ENCODE measurements around the gene ZNF580.

The ZNF580 gene

DNA sequence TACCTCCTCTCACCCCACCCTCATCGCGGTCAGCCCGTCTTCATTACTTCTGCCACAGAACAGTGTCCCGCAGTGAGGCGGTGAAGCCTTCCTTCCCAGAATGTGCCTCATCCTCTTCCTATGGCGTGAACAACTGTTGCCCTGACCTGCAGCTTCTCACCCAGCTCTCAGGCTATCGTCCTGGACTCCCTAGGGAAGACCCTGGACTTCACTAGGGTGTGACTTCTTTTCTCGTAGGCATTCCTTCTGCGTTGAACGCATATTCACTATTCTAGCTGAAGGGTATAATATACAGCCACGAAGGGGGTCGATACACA is 34.4 kb upstream of the ZNF580 start:
- no peak for DNase-seq (ENCODE audit: low spot score)

DNA sequence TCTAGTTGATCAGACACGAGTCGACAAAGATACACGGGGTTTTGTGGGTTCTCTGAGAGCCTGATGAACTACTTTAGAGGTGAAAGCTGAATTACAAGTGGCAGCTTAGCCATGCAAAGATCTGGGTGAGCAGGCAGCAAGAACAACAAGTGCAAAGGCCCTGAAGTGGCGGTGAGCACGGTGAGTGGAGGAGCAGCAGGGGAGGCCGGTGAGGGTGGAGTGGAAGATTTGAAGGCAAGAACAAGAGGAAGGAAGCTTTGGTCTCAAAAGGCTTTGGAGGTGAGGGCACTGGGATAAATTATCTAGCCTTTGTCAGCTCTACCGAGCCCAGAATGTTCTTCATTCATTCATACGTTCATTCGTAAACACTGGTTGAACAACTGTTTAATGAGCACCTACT is 34.0 kb upstream of the ZNF580 start:
- no peak for DNase-seq (ENCODE audit: low spot score)

DNA sequence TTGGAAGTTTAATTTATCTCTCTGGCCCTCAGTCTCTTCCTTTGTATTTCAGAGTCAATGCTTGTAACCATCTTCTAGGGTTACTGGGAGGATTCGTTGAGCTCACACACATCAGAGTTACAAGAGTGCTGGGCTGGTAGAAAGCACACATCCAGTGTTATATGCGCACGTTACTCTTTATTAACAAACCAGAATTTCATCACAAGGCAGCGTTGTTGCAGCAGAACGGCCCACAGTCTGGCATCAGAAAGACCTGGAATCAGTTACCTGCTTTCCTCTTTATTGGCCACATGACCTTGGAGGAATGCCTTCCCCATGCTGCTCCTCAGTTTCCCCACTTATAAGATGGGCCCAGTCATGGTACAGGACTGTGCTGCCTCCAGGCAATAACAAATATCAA is 31.5 kb upstream of the ZNF580 start:
- DNase-seq (ENCODE audit: low spot score): no peak

DNA sequence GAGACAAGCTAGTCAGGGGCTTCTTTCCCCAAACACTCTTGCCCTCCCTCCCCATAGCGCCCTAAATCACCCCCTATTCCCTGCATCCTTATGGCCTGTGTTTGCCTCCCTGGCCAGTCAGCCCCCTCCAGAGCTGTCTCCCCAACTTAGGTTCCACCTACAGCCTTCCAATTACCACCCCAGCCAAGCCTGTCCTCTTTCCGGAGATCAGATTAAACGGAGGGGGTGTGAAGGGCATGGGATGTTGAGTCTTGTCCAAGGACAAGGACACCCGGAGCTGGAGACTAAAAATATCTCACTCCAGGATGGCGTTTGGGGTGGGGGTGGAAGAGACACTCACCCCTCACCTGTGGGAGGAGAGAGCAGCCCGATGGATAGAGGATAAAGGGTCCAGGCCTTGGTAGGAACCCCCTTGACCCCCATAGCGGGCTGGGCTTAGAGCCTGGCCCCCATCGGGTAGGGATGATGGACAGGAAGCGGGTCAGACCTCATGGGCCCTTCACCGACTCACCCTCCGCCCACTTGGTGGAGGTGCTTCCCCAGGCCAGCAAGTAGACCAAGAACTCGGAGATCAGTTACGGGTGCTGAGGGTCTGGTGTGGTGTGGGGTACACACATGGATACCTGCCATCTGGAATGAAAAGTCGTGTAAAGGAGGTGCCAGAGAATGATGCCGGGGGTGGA is 29.4 kb upstream of the ZNF580 start:
- DNase-seq (ENCODE audit: low spot score): no peak

- no peak for DNase-seq (ENCODE audit: low spot score)
Measured at GRCh38 chr19:55611983-55612645, 28.7 kb upstream of the ZNF580 start.

- DNase-seq (ENCODE audit: low spot score): no peak
Measured at GRCh38 chr19:55613396-55613795, 27.4 kb upstream of the ZNF580 start.

DNA sequence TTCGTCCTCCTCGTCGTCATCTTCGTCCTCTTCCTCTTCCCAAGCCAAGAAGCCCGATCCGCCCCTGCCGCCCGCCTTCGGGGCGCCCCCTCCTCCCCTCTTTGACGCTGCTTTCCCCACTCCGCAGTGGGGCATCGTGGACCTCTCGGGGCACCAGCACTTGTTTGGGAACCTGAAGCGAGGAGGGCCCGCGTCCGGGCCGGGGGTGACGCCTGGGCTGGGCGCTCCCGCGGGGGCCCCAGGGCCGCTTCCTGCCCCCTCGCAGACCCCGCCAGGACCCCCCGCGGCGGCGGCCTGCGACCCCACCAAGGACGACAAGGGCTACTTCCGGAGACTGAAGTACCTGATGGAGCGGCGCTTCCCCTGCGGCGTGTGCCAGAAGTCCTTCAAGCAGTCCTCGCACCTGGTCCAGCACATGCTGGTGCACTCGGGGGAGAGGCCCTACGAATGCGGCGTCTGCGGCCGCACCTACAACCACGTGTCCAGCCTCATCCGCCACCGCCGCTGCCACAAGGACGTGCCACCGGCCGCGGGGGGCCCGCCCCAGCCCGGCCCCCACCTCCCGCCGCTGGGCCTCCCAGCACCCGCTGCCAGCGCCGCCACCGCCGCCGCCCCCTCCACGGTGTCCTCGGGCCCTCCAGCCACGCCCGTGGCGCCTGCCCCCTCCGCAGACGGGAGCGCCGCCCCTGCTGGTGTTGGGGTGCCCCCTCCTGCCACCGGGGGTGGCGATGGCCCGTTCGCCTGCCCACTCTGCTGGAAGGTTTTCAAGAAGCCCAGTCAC is 26.7 kb upstream of the ZNF580 start:
- DNase-seq (ENCODE audit: low spot score): no peak

DNA sequence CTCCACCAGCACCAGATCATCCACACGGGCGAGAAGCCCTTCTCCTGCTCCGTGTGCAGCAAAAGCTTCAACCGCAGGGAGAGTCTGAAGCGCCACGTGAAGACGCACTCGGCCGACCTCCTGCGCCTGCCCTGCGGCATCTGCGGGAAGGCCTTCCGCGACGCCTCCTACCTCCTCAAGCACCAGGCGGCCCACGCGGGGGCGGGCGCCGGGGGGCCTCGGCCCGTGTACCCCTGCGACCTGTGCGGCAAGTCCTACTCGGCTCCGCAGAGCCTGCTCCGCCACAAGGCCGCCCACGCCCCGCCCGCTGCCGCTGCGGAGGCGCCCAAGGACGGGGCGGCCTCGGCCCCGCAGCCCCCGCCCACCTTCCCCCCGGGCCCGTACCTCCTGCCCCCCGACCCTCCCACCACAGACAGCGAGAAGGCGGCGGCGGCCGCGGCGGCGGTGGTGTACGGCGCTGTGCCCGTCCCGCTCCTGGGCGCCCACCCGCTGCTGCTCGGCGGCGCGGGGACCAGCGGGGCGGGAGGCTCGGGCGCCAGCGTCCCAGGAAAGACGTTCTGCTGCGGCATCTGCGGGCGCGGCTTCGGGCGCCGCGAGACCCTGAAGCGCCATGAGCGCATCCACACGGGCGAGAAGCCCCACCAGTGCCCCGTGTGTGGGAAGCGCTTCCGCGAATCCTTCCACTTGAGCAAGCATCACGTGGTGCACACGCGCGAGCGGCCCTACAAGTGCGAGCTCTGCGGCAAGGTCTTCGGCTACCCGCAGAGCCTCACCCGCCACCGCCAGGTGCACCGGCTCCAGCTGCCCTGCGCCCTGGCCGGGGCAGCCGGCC is 25.9 kb upstream of the ZNF580 start:
- no peak for DNase-seq (ENCODE audit: low spot score)

- no peak for DNase-seq (ENCODE audit: low spot score)
Measured at GRCh38 chr19:55615543-55616394, 25.0 kb upstream of the ZNF580 start.

- no peak for DNase-seq (ENCODE audit: low spot score)
Measured at GRCh38 chr19:55616395-55616875, 24.4 kb upstream of the ZNF580 start.

DNA sequence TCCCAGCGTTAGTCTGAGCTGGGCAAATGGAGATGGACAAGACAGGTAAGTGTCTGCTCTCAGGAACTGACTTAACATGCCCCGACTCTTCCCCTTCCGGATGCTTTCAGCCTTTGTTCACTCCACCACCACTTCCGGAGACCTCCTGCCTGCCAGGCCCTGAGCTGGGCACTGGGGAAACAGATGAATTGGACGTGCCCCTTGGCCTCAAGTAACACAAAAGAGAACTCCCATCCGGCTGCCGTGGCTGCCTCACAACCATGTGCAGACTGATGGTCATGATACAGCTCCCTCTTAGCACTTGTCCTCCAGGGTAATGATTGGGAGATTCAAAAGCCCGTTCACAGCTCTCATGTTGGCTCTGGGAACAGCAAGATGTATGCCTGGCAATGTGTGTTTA is 23.4 kb upstream of the ZNF580 start:
- DNase-seq (ENCODE audit: low spot score): no peak

DNA sequence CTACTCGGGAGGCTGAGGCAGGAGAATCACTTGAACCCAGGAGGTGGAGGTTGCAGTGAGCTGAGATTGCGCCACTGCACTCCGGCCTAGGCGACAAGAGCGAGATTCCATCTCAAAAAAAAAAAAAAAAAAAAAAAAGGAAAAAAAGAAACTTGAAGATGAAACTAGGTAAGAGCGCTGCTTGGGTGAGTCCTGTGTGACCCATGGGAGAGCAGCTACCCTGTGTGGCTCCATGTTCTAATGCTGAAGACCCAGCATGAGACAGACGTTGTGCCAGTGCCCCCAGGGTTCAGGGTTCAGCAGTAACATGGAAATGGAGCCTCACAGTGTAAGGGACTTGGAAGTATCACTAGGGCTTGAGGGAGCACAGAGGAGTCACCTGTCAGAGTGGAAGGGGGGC is 22.4 kb upstream of the ZNF580 start:
- DNase-seq (ENCODE audit: low spot score): no peak

DNA sequence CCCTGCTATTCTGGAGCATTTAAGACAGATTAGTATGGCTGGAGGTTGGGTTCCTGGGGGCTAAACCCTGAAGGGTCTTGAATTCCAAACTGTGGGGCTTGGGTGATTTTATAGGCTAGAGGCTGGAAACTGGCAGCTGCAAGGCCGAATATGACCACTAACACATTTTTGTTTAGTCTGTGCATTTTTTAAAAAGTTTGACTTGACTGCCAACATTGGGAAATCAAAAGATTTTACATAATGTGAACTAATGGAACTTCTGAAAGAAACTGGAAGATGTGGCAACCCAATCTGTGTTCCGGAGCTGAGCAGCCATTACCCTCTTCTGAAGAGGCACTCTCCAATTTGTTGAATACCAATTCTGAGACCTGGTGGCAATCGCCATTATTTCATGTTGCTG is 21.5 kb upstream of the ZNF580 start:
- peak; percentile 36 for DNase-seq (ENCODE audit: low spot score)

DNA sequence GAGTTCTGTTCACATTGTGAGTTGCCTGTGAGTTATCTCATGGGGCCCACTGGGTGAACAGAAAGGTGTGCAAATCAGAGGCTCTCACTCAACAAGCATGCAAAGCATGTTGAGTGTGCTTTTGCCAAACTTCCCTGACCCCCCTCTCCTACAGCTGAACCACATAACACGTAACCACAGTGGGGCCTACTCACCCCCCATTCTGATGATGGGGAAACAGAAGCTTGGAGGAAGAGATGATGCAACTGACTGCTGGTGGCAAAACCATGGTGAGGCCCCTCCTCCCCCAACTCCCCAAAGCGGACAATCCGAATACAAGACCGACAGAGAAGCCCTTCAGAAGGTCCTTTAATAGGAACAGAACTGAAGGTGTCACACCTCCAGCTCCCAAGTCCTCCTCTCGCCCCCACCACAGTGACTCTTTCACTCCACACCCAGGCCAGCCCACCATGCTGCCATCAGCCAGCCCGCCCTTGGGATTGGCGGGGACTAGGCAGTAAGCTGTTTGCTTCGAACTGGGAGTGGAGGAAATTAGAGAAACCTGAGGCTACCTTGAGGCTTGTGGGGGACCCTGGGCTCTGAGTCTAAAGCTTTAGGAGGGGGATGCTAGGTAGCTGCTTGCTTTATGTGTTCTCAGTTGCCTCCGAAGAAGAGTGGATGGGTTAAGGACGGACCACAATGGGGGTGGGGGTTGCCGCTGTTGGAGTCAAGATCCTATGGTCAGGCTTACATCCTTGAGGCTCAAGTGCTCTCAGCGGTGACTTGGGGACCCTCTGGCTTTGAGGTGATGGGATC is 20.2 kb upstream of the ZNF580 start:
- DNase-seq (ENCODE audit: low spot score): no peak

DNA sequence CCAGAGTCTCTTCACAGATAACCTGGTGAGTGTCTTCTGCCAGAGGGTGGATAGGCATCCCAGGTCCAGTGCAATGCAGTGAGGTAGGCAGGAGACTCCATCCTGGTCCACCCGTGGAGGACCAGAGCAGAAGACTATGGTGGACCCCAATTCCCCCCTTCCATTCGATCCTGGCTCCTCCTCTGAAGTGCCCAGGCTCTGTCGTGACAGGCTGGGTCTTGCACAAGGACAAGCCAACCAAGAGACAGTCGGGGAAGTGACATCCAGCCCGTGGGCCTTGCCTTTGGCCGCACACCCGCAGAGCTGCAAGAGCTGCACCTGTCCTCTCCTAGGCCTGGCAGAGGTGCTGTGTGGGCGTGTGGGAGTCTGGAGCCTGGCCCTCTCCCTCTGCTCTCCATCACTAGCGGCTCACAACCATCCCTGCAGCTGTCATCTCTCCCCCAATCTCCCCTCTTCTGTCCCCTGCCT is 19.6 kb upstream of the ZNF580 start:
- DNase-seq (ENCODE audit: low spot score): no peak

DNA sequence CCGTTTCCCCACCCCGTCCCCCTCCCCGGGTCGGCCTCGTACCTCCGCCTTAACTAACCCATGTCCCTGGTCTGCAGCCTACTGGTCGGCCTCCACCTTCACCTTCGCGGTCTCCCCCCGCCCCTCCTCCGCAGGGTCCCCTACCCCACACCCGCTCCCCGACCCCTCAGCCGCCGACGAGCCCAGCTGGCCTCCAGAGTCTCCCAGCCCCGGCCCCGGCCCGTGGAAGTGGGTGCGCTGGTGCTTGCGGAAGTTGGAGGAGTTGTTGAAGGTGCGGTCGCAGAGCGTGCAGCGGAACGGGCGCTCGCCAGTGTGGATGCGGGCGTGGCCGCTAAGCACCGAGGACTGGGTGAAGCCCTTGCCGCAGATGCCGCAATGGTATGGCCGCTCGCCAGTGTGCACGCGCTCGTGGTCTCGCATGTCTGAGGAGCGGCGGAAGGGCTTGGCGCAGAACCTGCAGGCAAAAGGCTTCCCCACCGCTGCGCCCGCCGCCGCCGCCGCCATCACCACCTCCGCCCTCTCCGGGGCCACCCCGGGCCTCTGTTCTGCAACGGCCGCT is 19.1 kb upstream of the ZNF580 start:
- no peak for DNase-seq (ENCODE audit: low spot score)

DNA sequence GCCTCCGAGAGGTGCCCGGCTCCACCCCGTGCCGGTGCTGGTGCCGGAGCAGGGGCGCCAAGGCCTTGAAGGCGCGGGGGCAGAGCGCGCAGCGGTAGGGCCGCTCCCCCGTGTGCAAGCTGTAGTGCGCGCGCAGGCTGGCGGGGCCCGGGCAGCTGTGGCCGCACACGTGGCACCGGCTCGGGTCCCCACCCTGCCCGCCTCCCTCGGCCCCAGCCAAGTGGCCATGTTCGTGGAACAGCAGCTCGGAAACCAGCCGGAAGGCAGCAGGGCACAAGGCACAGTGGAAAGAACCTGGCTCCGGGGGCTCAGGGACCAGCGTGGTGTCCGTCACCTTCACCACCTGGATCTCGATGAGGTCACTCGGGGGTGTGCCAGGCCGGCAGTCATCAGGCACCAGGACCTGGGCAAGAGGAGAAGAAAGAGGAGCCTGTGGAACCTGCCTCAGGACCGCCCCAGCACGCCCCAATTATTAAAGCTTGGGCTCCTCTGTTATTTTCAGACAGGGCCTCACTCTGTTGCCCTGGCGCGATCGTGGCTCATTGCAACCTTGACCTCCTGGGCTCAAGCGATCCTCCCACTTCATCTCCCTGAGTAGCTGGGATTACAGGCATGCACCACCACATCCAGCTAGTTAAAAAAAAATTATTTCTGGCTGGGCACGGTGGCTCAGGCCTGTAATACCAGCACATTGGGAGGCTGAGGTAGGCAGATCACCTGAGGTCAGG is 18.4 kb upstream of the ZNF580 start:
- no peak for DNase-seq (ENCODE audit: low spot score)

GRCh38 chr19:55623130-55623529 is 17.7 kb upstream of the ZNF580 start:
- no peak for DNase-seq (ENCODE audit: low spot score)

DNA sequence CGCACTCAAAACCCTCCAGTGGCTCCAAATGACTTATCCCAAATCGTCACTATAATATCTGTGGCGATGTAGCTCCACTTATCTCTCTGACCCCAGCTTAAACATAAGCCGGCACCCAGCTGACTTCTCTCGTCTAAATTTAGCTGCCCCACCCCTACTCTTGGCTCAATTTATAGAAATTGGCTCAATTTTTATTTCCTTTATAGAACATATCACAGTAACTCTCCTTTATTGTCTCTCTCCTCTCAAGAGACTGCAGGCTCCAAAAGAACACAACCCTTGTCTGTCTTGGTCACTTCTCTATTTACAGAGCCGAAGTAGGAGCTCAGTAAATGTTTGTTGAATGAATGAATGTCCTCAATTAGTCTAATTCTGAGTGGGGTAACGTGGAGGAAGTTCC is 17.2 kb upstream of the ZNF580 start:
- no peak for DNase-seq (ENCODE audit: low spot score)

Measured in GM03348 (cell line).